ENCODE results near the gene TMEM245. TPM values are rescaled to one million over a fixed set of nuclear protein-coding genes. Genes with fewer than 3 reads are reported as not detected.
"Not testable (repeated sequence)": the region's sequence is repeated elsewhere in the genome, so short reads cannot be mapped to it uniquely, and the experiment has no call there.

Gene TMEM245
- total RNA-seq, 1 experiment from 2014 or later: 30.4 TPM

DNA sequence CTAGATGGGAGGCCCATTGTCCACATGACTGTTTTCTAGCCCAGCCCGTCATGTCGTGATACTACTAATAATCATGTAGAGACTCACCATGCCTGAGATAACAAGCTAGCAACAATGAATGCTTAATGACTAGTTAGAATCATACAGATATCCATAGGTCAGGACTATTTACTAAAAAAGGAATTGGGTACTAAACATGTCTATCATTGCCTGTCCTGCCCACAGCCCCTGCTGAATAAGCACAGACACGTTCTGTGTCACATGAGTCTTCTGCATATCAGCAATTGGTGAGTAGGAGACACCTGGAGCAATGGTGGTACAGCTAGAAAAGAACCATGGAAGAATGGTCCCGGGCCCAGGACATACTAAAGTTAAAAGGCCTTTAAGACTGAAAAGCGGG, 29.3 kb upstream of the TMEM245 start:
- H3K27me3 ChIP-seq (ENCODE audit: control insufficient read depth, insufficient read depth, low read length): no peaks in the 10 kb centered on the region; the same call in 1 of the 2 replicates
- H3K4me3 ChIP-seq (ENCODE audit: insufficient read depth, low read depth, low read length): no peak overlapping the region
- no peaks in the 10 kb centered on the region for H3K36me3 ChIP-seq (replicated peaks; ENCODE audit: control insufficient read depth, insufficient read depth, low read length)
- no peak for DNase-seq

DNA sequence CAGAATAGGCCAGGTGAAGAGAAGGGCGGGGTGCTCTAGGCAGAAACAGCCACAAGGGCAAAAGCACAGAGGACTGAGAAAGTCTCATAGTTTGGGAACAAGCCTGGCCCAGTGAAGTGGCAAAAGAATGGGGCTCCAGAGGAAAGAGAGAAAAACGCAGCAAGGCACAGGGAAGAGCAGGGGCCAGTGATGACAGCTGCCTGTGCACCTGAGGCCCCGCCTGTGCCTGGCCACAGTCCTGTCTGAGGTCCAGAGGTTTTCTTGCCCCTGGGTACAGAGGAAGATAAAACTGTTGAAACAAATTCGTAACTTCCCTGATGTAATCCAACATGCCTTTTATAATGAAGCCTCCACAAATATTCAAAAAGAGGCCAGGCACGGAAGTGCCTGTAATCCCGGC, 25.3 kb upstream of the TMEM245 start:
- H3K36me3 ChIP-seq (replicated peaks; ENCODE audit: control insufficient read depth, insufficient read depth, low read length): no peaks in the 10 kb centered on the region
- no peaks in the 10 kb centered on the region; the same call in 1 of the 2 replicates for H3K27me3 ChIP-seq (ENCODE audit: control insufficient read depth, insufficient read depth, low read length)
- no peak overlapping the region for H3K4me3 ChIP-seq (ENCODE audit: insufficient read depth, low read depth, low read length)
- DNase-seq: no peak

DNA sequence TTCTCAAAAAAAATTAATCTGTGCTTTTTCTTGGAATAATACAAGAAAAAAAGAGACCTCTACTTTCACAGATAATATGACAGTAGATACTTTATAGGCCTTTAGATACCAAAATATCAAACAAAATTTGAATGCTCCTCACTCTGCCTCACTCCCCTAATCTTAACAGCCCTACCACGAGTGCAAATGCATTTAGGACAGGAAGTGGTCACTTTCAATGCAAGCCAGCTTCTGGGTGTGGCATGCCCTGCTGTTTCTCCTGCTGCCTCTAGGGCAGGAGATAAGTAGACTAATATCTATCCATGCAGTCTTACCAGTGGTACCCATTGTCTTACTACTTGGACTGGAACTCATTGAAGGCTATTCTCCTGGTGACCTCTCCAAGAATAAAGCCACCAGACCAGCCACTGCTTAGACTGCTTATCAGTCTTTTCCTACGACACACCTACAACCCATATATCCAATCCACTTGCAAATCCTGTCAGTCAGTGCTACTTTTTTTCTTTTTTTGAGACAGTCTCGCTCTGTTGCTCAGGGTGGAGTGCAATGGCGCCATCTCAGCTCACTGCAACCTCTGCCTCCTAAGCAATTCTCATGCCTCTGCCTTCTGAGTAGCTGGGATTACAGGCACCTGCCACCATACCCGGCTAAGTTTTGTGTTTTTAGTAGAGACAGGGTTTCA, 24.3 kb upstream of the TMEM245 start:
- H3K4me3 ChIP-seq (ENCODE audit: insufficient read depth, low read depth, low read length): no peak overlapping the region
- no peaks in the 10 kb centered on the region for H3K36me3 ChIP-seq (replicated peaks; ENCODE audit: control insufficient read depth, insufficient read depth, low read length)
- DNase-seq: peak; percentile 33
- H3K27me3 ChIP-seq (ENCODE audit: control insufficient read depth, insufficient read depth, low read length): no peaks in the 10 kb centered on the region; the same call in 1 of the 2 replicates

DNA sequence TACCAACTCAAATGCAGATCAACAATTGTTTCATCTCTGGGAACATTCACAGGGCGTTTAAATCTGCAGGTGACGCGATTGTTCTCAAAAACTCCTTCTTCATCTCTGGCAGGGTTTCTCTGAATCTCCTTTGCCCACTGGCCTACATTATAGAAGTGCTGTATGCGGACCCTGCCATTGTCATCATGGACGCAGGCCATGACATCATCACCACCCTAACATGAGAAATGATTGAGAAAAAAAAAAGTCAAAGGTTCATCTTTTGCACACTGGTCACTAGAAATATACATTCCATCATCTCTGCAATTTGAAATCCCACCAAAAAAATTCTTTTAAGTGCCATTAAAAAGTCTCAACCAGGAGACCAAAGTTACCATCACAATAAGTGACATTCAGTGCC, 21.6 kb upstream of the TMEM245 start:
- DNase-seq: no peak
- no peak overlapping the region for H3K4me3 ChIP-seq (ENCODE audit: insufficient read depth, low read depth, low read length)

DNA sequence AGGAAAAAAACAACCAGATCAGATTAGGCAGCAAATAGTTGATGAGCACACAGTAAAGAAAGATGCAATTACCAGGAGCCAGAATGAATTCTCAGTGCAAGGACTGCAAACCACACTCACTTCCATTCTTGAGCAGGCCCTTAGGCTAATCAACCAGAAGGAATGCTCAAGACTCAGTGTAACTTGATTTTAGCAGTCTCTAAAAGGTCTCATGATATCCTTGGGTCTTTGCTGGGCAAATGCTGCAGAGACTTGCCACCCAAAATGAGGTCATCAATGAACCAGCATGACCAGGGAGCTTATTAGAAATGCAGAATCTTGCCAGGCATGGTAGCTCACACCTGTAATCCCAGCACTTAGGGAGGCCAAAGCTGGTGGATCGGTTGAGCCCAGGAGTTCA, 20.1 kb upstream of the TMEM245 start:
- no peak for DNase-seq
- Histone ChIP-seq H3K36me3 (replicated peaks; ENCODE audit: control insufficient read depth, insufficient read depth, low read length) (no peaks in the 10 kb centered on the region), H3K27me3 (ENCODE audit: control insufficient read depth, insufficient read depth, low read length) (no peaks in the 10 kb centered on the region), H3K4me3 (ENCODE audit: insufficient read depth, low read depth, low read length) (no peak overlapping the region)

More for the DNA sequence above, 21.6 kb upstream of the TMEM245 start:
- H3K36me3 ChIP-seq (replicated peaks; ENCODE audit: control insufficient read depth, insufficient read depth, low read length): no peaks in the 10 kb centered on the region
- H3K27me3 ChIP-seq (ENCODE audit: control insufficient read depth, insufficient read depth, low read length): no peaks in the 10 kb centered on the region

DNA sequence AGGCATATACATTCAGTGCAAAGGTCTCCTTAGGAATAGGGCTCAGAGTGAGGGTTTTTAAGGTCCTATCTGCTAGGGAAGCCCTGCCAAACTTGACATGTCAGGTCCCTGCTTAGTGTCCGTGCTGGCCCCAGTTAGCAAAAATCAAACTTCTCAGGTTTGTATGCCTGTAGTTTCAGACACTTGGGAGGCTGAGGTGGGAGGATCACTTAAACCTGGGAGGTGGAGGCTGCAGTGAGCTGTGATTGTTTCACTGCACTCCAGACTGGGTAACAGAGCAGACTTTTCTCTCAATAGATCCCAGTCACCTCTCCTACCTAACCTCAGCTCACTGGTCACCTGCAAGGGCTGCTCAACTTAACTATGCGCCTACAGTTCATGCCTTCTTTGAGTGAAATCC, 18.7 kb upstream of the TMEM245 start:
- DNase-seq: no peak
- no peak overlapping the region for H3K4me3 ChIP-seq (ENCODE audit: insufficient read depth, low read depth, low read length)
- H3K36me3 ChIP-seq (replicated peaks; ENCODE audit: control insufficient read depth, insufficient read depth, low read length): no peaks in the 10 kb centered on the region
- no peaks in the 10 kb centered on the region for H3K27me3 ChIP-seq (ENCODE audit: control insufficient read depth, insufficient read depth, low read length)

DNA sequence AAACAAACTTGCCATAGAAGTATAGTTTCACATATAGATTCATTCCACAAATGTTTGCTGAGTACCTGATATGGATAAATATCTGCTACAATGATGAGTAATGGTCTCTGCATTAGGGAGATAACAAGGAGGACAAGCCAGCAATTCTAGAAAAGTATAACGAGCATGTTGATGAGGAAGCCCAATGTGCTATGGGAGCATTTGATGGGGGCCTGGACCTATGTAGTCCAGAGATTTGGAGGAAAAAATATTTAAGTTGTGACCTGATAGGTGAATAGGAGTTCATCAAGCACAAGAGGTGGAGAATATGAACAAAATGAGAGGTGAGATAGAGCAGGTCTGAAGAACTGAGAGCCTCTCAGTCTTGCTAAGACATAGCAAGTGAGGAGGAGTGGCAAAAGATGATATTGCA, 14.4 kb upstream of the TMEM245 start:
- Histone ChIP-seq H3K4me3 (ENCODE audit: insufficient read depth, low read depth, low read length) (no peak overlapping the region), H3K27me3 (ENCODE audit: control insufficient read depth, insufficient read depth, low read length) (no peaks in the 10 kb centered on the region), H3K36me3 (replicated peaks; ENCODE audit: control insufficient read depth, insufficient read depth, low read length) (no peaks in the 10 kb centered on the region)
- DNase-seq: no peak

DNA sequence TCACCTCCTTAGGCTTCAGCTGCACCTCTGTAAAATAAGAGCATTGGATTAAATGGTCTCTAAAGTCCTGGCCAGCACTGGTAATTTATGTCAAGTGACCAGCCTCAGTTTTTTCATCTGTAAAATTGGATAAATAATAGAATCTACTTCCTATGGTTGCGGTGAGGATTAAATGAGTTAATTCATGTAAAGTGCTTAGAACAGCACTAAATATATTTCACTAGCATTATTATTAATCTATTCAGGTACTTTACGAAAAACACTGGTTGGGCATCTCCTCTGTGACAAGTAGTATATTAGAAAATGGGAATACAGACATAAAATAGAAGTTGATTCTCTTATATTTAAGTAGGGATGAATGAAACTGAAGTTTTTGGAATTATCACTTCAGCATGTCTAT, 13.8 kb upstream of the TMEM245 start:
- Histone ChIP-seq H3K27me3 (ENCODE audit: control insufficient read depth, insufficient read depth, low read length) (no peaks in the 10 kb centered on the region), H3K4me3 (ENCODE audit: insufficient read depth, low read depth, low read length) (no peak overlapping the region), H3K36me3 (replicated peaks; ENCODE audit: control insufficient read depth, insufficient read depth, low read length) (no peaks in the 10 kb centered on the region)
- DNase-seq: no peak

DNA sequence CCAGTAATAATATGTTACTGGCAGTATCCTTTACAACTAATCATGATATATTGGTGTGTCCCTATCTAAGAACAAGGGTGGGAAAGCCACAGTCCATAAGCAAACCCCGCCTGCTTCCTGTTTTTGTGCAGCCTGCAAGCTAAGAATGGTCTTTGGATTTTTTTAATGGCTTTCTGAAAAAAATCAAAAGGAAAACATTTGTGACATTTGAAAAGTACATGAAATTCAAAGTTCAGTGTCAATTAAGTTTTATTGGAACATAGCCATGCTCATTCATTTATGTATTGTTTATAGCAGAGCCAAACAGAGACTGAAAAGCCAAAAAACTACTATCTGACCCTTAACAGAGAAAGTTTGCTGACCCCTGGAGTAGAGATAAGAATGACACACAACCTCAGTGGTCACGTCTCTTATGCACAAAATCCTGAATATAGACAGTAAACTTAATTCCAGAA, 12.8 kb upstream of the TMEM245 start:
- Histone ChIP-seq H3K36me3 (replicated peaks; ENCODE audit: control insufficient read depth, insufficient read depth, low read length) (no peaks in the 10 kb centered on the region), H3K4me3 (ENCODE audit: insufficient read depth, low read depth, low read length) (no peak overlapping the region), H3K27me3 (ENCODE audit: control insufficient read depth, insufficient read depth, low read length) (no peaks in the 10 kb centered on the region)
- no peak for DNase-seq

DNA sequence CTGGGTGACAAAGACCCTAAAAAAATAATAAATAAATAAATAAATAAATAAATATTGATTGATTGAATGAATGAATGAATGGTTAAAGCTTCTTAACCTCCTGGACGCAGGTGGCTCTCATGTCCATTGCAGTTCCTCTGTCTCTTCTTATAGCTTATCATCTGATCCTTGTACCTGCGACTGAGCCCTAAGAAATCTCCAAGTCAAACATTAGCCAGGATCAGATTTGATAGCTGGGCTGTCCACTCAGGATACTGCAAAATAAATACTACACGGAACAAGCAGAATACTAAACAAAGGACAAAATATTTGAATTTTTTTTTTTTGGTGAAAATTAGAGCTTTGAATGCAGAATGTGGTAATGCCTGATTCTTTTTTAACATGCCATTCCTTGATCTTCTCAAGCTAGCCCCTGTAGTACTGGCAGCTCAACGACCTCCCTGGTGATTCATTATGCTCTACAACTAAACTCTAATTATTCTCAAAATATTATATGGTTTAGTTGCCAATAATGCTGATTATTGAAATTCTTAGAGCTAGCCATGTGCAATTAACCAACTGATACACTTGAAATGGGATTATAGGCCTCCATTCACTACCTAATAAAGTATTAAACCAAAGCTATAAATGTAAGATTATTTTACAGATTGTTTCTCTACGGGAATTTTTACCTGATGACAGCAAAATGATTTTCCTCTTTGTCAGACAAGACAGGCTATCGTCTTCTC, 9.9 kb upstream of the TMEM245 start:
- no peak for DNase-seq
- Histone ChIP-seq H3K27me3 (ENCODE audit: control insufficient read depth, insufficient read depth, low read length) (no peaks in the 10 kb centered on the region), H3K4me3 (ENCODE audit: insufficient read depth, low read depth, low read length) (no peak overlapping the region), H3K36me3 (replicated peaks; ENCODE audit: control insufficient read depth, insufficient read depth, low read length) (no peaks in the 10 kb centered on the region)

DNA sequence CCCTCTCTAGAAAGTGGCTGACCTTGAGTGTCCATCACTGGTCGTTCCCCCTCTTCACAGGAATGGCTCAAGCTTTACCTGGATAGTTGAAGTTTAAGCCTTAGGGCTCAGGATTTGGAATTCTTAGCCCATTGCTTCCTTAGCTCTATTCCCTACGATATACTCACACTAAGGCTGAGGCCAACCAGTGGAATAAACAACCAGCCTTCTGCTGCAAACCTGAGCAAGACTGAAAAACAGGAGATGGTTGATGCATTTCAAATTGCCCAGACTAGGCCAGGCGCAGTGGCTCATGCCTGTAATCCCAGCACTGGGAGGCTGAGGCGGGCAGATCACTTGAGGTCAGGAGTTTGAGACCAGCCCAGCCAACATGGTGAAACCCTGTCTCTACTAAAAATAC, 6.9 kb upstream of the TMEM245 start:
- H3K36me3 ChIP-seq (replicated peaks; ENCODE audit: control insufficient read depth, insufficient read depth, low read length); H3K4me3 ChIP-seq (ENCODE audit: insufficient read depth, low read depth, low read length); H3K27me3 ChIP-seq (ENCODE audit: control insufficient read depth, insufficient read depth, low read length); DNase-seq: not testable (repeated sequence)

DNA sequence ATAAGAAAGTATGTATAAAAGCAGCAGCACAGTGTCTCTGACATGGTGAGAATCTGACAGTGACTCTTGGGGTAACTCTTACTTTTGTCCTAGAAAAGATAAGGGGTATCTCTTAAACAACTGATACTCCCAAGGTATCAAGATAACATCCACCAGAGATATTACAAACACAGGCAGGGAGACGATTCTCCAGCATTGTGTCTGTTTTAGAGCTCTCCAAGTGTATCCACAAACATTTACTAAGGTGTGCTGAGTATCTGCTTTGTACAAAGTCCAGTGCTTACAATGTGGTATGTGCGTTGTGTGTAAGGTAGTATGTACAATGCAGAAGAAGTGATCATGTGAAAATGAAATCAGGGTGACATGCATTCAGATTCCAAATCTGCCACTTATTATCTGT, 4.4 kb upstream of the TMEM245 start:
- DNase-seq: no peak
- Histone ChIP-seq H3K36me3 (replicated peaks; ENCODE audit: control insufficient read depth, insufficient read depth, low read length) (no peaks in the 10 kb centered on the region), H3K27me3 (ENCODE audit: control insufficient read depth, insufficient read depth, low read length) (no peaks in the 10 kb centered on the region), H3K4me3 (ENCODE audit: insufficient read depth, low read depth, low read length) (no peak overlapping the region)

DNA sequence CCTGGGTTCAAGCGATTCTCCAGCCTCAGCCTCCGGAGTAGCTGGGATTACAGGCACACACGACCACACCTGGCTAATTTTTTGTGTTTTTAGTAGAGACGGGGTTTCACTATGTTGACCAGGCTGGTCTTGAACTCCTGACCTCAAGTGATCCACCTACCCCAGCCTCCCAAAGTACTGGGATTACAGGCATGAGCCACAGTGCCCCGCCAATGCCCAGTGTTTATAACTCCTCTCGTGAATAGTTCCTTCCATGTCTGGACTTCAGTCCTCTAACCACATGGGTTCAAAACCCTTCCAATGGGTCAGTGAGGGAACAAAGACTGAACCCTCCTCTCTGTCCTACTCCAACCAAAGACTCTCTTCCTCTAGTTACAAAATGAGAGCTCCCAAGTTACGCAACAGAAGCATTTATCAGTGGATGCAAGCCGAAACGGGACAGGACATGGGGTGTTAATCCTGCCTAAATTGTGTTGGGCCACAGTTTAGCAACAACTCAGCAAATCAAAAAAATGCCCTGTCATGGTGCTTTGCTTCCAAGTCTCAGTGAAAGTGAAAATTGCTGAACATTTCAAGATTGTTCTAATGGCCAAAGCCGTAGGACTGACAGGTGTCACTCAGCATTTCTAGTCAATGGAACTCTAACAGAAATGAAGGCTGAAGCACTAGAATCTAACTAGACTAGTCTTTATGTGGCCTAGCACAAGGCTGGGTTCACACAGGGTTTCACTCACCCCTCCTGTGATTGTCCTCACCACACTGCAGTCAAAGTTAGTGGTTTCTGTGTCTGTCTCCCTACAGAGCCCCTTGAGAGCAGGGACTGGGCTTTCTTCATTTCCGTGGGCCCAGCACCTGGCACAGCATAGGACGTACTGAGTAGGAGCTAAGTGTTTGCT, 3.2 kb upstream of the TMEM245 start:
- Histone ChIP-seq H3K36me3 (replicated peaks; ENCODE audit: control insufficient read depth, insufficient read depth, low read length) (peaks cover 3% of the 10 kb centered on the region), H3K27me3 (ENCODE audit: control insufficient read depth, insufficient read depth, low read length) (no peaks in the 10 kb centered on the region), H3K4me3 (ENCODE audit: insufficient read depth, low read depth, low read length) (no peak overlapping the region)
- no peak for DNase-seq

DNA sequence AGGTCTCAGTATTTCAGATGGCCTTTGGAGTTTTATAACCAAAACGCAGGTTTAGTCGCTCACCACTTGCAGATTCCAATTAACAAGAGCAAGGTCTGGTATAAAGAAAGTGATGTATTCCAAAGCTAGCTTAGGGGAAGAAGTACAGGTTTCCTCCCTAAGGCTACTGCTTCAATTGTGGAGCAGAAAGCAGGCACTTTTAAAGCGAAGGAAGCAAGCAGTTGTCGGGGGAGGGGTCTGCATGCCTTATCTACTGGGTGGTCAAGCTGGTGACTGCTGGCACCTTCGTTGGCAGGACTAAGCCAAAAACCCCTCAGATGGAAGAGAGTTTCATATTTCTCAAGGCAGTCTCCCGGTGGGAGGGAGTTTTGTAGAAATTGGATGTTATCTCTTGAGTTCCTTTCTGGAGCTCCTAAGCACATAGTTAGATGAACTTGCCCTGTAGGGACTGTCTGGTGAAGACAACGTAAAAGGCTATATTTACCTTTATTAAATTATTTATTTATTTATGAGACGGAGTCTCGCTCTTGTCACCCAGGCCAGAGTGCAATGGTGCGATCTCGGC, 1.6 kb upstream of the TMEM245 start:
- no peak for DNase-seq
- peaks cover 3% of the 10 kb centered on the region for H3K36me3 ChIP-seq (replicated peaks; ENCODE audit: control insufficient read depth, insufficient read depth, low read length)
- no peak overlapping the region for H3K4me3 ChIP-seq (ENCODE audit: insufficient read depth, low read depth, low read length)
- no peaks in the 10 kb centered on the region for H3K27me3 ChIP-seq (ENCODE audit: control insufficient read depth, insufficient read depth, low read length)

Measured in H7 (cell line).